Measurements from ENCODE around the gene RCOR1.
"Not testable (repeated sequence)": the region's sequence is repeated elsewhere in the genome, so short reads cannot be mapped to it uniquely, and the experiment has no call there.

Gene RCOR1

GRCh38 chr14:102548616-102549240 is 43.7 kb upstream of the RCOR1 start:
- H3K79me2 ChIP-seq (ENCODE audit: insufficient read depth, low read depth), result no peaks in the 10 kb centered on the region

GRCh38 chr14:102550927-102551401 is 41.5 kb upstream of the RCOR1 start:
- not testable (repeated sequence) for H3K36me3 ChIP-seq (ENCODE audit: insufficient read depth); H3K79me2 ChIP-seq (ENCODE audit: insufficient read depth, low read depth); H2AFZ ChIP-seq (ENCODE audit: low read depth); H3K27me3 ChIP-seq (ENCODE audit: insufficient read depth, low read depth); H3K4me2 ChIP-seq; H3K4me3 ChIP-seq (IDR thresholded peaks at IDR 0.05; ENCODE audit: insufficient read depth, low read depth, low read length); H3K4me1 ChIP-seq (ENCODE audit: low read depth, poor library complexity, severe bottlenecking); H4K20me1 ChIP-seq (ENCODE audit: insufficient read depth); H3K9ac ChIP-seq; H3K27ac ChIP-seq

More at GRCh38 chr14:102548616-102549240, 43.7 kb upstream of the RCOR1 start:
- Histone ChIP-seq H4K20me1 (ENCODE audit: insufficient read depth) (no peaks in the 10 kb centered on the region), H3K27me3 (ENCODE audit: insufficient read depth, low read depth) (peaks cover 16% of the 10 kb centered on the region; the same call in 1 of the 2 replicates), H2AFZ (ENCODE audit: low read depth) (no peak overlapping the region), H3K27ac (no peak overlapping the region), H3K4me1 (ENCODE audit: low read depth, poor library complexity, severe bottlenecking) (no peaks in the 10 kb centered on the region), H3K9ac (no peak overlapping the region), H3K4me3 (IDR thresholded peaks at IDR 0.05; ENCODE audit: insufficient read depth, low read depth, low read length) (no peak overlapping the region), H3K4me2 (no peak overlapping the region), H3K36me3 (ENCODE audit: insufficient read depth) (no peaks in the 10 kb centered on the region)
- TF ChIP-seq, protein P1, sequence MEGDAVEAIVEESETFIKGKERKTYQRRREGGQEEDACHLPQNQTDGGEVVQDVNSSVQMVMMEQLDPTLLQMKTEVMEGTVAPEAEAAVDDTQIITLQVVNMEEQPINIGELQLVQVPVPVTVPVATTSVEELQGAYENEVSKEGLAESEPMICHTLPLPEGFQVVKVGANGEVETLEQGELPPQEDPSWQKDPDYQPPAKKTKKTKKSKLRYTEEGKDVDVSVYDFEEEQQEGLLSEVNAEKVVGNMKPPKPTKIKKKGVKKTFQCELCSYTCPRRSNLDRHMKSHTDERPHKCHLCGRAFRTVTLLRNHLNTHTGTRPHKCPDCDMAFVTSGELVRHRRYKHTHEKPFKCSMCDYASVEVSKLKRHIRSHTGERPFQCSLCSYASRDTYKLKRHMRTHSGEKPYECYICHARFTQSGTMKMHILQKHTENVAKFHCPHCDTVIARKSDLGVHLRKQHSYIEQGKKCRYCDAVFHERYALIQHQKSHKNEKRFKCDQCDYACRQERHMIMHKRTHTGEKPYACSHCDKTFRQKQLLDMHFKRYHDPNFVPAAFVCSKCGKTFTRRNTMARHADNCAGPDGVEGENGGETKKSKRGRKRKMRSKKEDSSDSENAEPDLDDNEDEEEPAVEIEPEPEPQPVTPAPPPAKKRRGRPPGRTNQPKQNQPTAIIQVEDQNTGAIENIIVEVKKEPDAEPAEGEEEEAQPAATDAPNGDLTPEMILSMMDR (conservative IDR thresholded peaks at IDR 0.05; ENCODE audit: low read depth, low read length), result no peak

DNA sequence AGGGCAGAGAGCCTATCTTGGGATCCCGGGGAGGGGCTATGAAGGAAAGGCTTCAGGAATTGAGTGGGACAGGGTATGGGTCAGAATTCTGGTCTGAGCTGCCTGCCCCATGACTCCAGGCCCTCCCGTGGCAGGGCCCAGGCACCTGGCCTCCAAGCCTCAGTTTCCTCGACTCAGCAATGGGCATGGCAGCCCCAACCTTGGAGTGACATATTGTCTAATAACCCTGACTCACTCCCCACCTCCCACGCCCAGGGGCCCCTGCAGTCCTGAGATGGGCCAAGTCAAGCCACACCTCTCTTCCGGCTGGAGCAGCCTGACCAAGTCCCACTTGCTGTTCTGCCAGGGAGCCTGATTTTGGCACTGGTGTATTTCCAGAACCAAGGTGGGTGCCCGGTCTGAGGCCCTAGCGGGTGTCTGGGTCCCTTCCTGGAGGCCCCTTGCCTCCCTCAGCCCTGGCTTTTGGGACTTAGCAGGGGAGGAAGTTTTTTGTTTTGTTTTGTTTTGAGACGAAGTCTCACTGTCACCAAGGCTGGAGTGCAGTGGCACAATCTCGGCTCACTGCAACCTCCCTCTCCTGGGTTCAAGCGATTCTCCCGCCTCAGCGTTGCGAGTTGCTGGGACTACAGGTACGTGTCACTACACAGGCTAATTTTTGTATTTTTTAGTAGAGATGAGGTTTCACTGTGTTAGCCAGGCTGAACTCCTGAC is 40.3 kb upstream of the RCOR1 start:
- Histone ChIP-seq H3K79me2 (ENCODE audit: insufficient read depth, low read depth) (no peaks in the 10 kb centered on the region), H3K4me1 (ENCODE audit: low read depth, poor library complexity, severe bottlenecking) (no peaks in the 10 kb centered on the region), H3K27me3 (ENCODE audit: insufficient read depth, low read depth) (0 out of 2 replicates have a peak, but pooled peaks cover 2% of the 10 kb centered on the region), H3K4me2 (no peak overlapping the region), H3K4me3 (IDR thresholded peaks at IDR 0.05; ENCODE audit: insufficient read depth, low read depth, low read length) (no peak overlapping the region), H3K27ac (no peak overlapping the region), H2AFZ (ENCODE audit: low read depth) (no peak overlapping the region), H3K9ac (no peak overlapping the region), H3K36me3 (ENCODE audit: insufficient read depth) (no peaks in the 10 kb centered on the region), H4K20me1 (ENCODE audit: insufficient read depth) (no peaks in the 10 kb centered on the region)
- TF ChIP-seq, protein P1 (conservative IDR thresholded peaks at IDR 0.05; ENCODE audit: low read depth, low read length), result no peak

GRCh38 chr14:102554821-102555819 is 37.3 kb upstream of the RCOR1 start:
- no peak overlapping the region for H3K4me3 ChIP-seq (IDR thresholded peaks at IDR 0.05; ENCODE audit: insufficient read depth, low read depth, low read length)
- TF ChIP-seq, protein P1 (conservative IDR thresholded peaks at IDR 0.05; ENCODE audit: low read depth, low read length), result no peak
- H3K4me2 ChIP-seq, result no peak overlapping the region
- no peaks in the 10 kb centered on the region for H3K79me2 ChIP-seq (ENCODE audit: insufficient read depth, low read depth)
- H2AFZ ChIP-seq (ENCODE audit: low read depth), result peak overlapping the region; percentile 45
- peak overlapping the region; percentile 50; the same call in 1 of the 2 replicates for H3K9ac ChIP-seq
- H3K27me3 ChIP-seq (ENCODE audit: insufficient read depth, low read depth), result no peaks in the 10 kb centered on the region
- no peak overlapping the region for H3K27ac ChIP-seq
- H3K4me1 ChIP-seq (ENCODE audit: low read depth, poor library complexity, severe bottlenecking), result no peaks in the 10 kb centered on the region
- no peaks in the 10 kb centered on the region for H4K20me1 ChIP-seq (ENCODE audit: insufficient read depth)
- no peaks in the 10 kb centered on the region for H3K36me3 ChIP-seq (ENCODE audit: insufficient read depth)

Data from KMS-11 (cell line).